Tibial nerve (tissue), 4 donors: ENCODE results near the gene BCL2L13. TPM values are rescaled to one million over a fixed set of nuclear protein-coding genes. Genes with fewer than 3 reads are reported as not detected.

Source experiments
- DNase-seq, 2 donors: peaks; one replicate each; pipeline ENCODE4 v3.0.0-alpha.2; 2019; ENCODE audit warnings: low spot score in 2 of 2
- H3K27ac ChIP-seq, 4 donors: fragments of 200-600 bp; sonication (generic) in 3 of 4; one replicate each; pipeline ENCODE4 v1.5.1; 2017 to 2019; ENCODE audit warnings: mild to moderate bottlenecking in 1 of 4
- H3K27me3 ChIP-seq, 2 donors: fragments of 200-600 bp; sonication (generic) in 1 of 2; one replicate each; pipeline versions ENCODE4 v1.5.1 to v1.6.0; 2017 to 2019
- H3K36me3 ChIP-seq, 3 donors: fragments of 200-600 bp; sonication (generic); one replicate each; pipeline ENCODE4 v1.5.1; 2018 to 2019
- H3K4me1 ChIP-seq, 4 donors: fragments of 200-600 bp; sonication (generic) in 3 of 4; one replicate each; pipeline ENCODE4 v1.5.1; 2017 to 2019
- H3K4me3 ChIP-seq, 4 donors: fragments of 200-600 bp; sonication (generic) in 3 of 4; one replicate each; pipeline ENCODE4 v1.5.1; 2017 to 2019; ENCODE audit warnings: mild to moderate bottlenecking in 1 of 4, moderate library complexity in 1 of 4
- H3K9me3 ChIP-seq, 4 donors: fragments of 200-600 bp; sonication (generic) in 3 of 4; one replicate each; pipeline ENCODE4 v1.5.1; 2017 to 2019
- EP300 ChIP-seq, 2 donors: sonication (generic); formaldehyde crosslinking; IDR thresholded peaks; one replicate each; pipeline ENCODE4 v1.6.1; 2017; ENCODE audit warnings: antibody characterized with exemption in 2 of 2, mild to moderate bottlenecking in 1 of 2
- POLR2A ChIP-seq, 2 donors: fragments of 450-650 bp; IDR thresholded peaks; one replicate each; pipeline ENCODE4 v1.6.1; 2017; ENCODE audit warnings: antibody characterized with exemption in 2 of 2, mild to moderate bottlenecking in 2 of 2, moderate library complexity in 2 of 2
- WGBS, 2 donors: methylation state at CpG; one replicate each; pipeline ENCODE4 v1.1.5; 2018; 5-methylcytosine and 5-hydroxymethylcytosine counted together
- total RNA-seq, 4 donors: library from RNA; depleted of rRNA; stranded (reverse); fragments of >200 nt; gene quantifications; one replicate each; pipeline ENCODE4 v1.1.0, GENCODE V29; 2016
- TF ChIP-seq, protein P1 (sequence below), 5 experiments: fragments of 200-600 bp in 3 of 5; fragments of 450-650 bp in 2 of 5; sonication (generic) in 3 of 5; IDR thresholded peaks; one replicate each; pipeline ENCODE4 v1.5.1; 2016 to 2019; ENCODE audit warnings: antibody characterized with exemption in 5 of 5, mild to moderate bottlenecking in 3 of 5, moderate library complexity in 2 of 5

BCL2L13 gene
- total RNA-seq, 4 donors from 2014 or later = 47.4 to 74.7 (median 60.9) TPM

DNA sequence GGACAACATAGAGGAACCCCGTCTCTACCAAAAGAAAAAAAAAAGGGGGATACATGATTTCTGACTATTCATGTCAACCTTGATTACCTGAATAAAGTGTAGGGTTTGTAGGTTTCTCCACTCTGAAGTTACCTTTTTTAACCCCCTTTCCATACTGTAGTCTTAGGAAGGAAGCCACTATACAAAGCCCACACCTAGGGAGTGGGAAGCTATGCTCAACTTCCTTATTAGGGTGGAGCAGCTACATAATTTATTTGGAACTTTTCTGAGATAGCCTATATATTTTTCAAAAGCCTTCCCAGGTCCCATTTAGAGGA lies 9.4 kb upstream of the BCL2L13 start:
- Histone ChIP-seq H3K36me3 (peaks cover 0 to 22% (median 0%) of the 10 kb centered on the region in 3 donors), H3K4me3 (peak overlapping the region; percentile 92 to 100 (median 96)), H3K27ac (peak overlapping the region; percentile 86 to 97 (median 94)), H3K9me3 (no peaks in the 10 kb centered on the region), H3K4me1 (peaks cover 0 to 34% (median 17%) of the 10 kb centered on the region in 4 donors), H3K27me3 (no peaks in the 10 kb centered on the region)
- WGBS, 2 donors = 0% methylated on average over 1 of the region's 1 CpG
- no peak for DNase-seq
- TF ChIP-seq, protein P1, sequence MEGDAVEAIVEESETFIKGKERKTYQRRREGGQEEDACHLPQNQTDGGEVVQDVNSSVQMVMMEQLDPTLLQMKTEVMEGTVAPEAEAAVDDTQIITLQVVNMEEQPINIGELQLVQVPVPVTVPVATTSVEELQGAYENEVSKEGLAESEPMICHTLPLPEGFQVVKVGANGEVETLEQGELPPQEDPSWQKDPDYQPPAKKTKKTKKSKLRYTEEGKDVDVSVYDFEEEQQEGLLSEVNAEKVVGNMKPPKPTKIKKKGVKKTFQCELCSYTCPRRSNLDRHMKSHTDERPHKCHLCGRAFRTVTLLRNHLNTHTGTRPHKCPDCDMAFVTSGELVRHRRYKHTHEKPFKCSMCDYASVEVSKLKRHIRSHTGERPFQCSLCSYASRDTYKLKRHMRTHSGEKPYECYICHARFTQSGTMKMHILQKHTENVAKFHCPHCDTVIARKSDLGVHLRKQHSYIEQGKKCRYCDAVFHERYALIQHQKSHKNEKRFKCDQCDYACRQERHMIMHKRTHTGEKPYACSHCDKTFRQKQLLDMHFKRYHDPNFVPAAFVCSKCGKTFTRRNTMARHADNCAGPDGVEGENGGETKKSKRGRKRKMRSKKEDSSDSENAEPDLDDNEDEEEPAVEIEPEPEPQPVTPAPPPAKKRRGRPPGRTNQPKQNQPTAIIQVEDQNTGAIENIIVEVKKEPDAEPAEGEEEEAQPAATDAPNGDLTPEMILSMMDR (IDR thresholded peaks at IDR 0.05) = no peak
- no peak for TF ChIP-seq EP300 (IDR thresholded peaks at IDR 0.05)

DNA sequence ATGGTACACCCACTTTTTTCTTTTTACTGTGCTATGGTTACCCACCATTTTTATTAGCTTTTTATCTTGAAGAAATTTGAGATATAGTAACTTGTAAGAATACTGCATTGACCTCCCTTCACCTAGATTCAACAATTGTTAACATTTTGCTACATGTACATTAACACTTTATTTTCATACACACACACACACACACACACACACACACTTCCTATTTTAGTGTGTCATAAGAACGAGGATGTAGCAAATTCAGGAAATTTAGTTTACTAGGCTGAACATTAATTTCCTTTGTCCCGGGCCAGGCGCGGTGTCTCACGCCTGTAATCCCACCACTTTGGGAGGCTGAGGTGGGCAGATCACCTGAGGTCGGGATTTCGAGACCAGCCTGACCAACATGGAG lies 8.9 kb upstream of the BCL2L13 start:
- H3K4me1 ChIP-seq = peaks cover 0 to 34% (median 17%) of the 10 kb centered on the region in 4 donors
- TF ChIP-seq EP300 (IDR thresholded peaks at IDR 0.05) = no peak
- TF ChIP-seq POLR2A (IDR thresholded peaks at IDR 0.05) = no peak
- TF ChIP-seq, protein P1 (IDR thresholded peaks at IDR 0.05) = no peak
- H3K4me3 ChIP-seq = no peak overlapping the region
- H3K27me3 ChIP-seq = no peaks in the 10 kb centered on the region
- peaks cover 0 to 17% (median 0%) of the 10 kb centered on the region in 3 donors for H3K36me3 ChIP-seq
- DNase-seq = no peak
- peak overlapping the region in 3 of 4 donors; percentile 94 to 97 (median 95) for H3K27ac ChIP-seq
- H3K9me3 ChIP-seq = no peaks in the 10 kb centered on the region
- WGBS, 2 donors = 83 to 84% methylated on average over 7 of the region's 7 CpGs

DNA sequence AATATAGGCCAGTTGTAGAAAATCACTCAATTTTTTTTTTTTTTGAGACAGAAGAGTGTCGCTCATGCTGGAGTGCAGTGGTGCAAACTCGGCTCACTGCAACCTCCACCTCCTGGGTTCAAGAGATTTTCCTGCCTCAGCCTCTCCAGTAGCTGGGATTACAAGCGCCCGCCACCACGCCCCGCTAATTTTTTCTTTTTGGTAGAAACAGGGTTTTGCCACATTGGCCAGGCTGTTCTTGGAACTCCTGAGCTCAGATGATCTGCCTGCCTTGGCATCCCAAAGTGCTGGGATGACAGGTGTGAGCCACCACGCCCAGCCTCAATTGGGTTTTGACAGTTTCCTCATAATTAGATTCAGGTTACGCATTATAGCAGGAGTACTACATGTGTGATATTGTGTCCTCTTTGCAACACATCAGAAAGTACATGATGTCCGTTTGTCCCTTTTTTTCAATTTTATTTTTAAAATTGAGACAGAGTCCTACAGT lies 7.4 kb upstream of the BCL2L13 start:
- Histone ChIP-seq H3K9me3 (no peaks in the 10 kb centered on the region), H3K27me3 (no peaks in the 10 kb centered on the region), H3K36me3 (peaks cover 0 to 8% (median 0%) of the 10 kb centered on the region in 3 donors), H3K27ac (no peak overlapping the region), H3K4me1 (peaks cover 0 to 27% (median 13%) of the 10 kb centered on the region in 4 donors), H3K4me3 (no peak overlapping the region)
- DNase-seq = no peak
- TF ChIP-seq, protein P1 (IDR thresholded peaks at IDR 0.05) = no peak
- 94 to 96% methylated on average over 9 of the region's 9 CpGs for WGBS, 2 donors

DNA sequence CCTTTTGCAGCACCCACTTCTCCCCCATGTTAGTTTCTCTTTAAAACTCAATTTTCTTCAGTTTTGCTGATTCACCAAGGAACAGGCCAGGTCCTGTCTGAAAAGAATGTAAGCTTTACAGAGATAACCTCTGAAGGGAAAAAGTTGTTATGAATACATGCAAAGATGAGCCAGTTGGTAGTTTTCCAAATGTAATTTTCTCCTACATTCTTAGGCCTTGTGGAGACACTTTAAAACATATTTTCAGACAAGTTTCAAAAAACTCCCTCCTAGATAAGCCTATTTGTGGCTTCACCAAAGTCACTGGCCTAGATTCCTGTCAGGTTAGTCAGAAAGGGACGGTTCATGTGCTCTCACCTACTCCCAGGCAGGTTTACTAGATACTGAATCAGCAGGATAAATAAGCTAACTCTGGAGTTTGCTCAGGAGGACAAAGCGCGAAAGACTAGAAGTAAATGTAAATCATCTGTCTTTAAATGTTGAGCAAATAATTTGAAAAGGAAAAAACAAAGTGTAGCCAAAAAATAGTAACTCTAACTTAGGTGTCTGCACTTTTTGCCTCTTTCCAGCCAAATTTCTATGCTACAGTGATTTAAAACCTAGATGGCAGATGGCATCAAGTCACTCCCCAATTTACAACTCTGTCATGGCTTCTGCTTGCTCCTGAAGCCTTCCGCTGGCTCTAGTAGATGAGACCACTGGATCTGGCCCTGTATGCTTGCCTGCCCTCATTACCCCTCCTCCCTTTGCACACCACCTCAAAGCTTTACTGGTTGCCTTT lies 5.2 kb upstream of the BCL2L13 start:
- H3K9me3 ChIP-seq = no peaks in the 10 kb centered on the region
- no peak for DNase-seq
- TF ChIP-seq, protein P1 (IDR thresholded peaks at IDR 0.05) = no peak
- no peak overlapping the region for H3K4me3 ChIP-seq
- H3K36me3 ChIP-seq = no peaks in the 10 kb centered on the region
- H3K27ac ChIP-seq = no peak overlapping the region
- H3K4me1 ChIP-seq = peaks cover 0 to 17% (median 3%) of the 10 kb centered on the region in 4 donors
- 82 to 86% methylated on average over 4 of the region's 4 CpGs for WGBS, 2 donors
- no peaks in the 10 kb centered on the region for H3K27me3 ChIP-seq

DNA sequence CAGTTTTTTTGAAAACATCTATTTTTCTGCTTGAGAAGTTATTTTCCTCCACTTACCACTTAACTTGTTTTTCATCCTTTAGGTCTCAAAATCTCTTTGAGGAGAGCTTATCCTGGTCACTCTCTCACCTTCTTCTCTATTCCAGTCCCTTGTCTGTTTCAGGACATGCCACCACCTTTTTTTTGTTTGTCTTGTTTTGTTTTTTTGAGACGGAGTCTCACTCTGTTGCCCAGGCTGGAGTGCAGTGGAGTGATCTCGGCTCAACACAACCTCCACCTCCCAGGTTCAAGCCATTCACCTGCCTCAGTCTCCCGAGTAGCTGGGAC lies 4.6 kb upstream of the BCL2L13 start:
- no peak for TF ChIP-seq EP300 (IDR thresholded peaks at IDR 0.05)
- no peak for TF ChIP-seq POLR2A (IDR thresholded peaks at IDR 0.05)
- TF ChIP-seq, protein P1 (IDR thresholded peaks at IDR 0.05) = no peak

More for the DNA sequence above, 4.6 kb upstream of the BCL2L13 start:
- H3K4me1 ChIP-seq = peaks cover 0 to 17% (median 3%) of the 10 kb centered on the region in 4 donors
- no peaks in the 10 kb centered on the region for H3K27me3 ChIP-seq
- DNase-seq = no peak
- WGBS, 2 donors = 82 to 86% methylated on average over 3 of the region's 3 CpGs
- no peaks in the 10 kb centered on the region for H3K36me3 ChIP-seq
- no peaks in the 10 kb centered on the region for H3K9me3 ChIP-seq
- H3K27ac ChIP-seq = no peak overlapping the region
- no peak overlapping the region for H3K4me3 ChIP-seq
